Gastroesophageal sphincter (tissue), 3 donors: ENCODE data around the gene H1-8.

Experiments used
- CTCF ChIP-seq, 4 experiments: fragments of 200-600 bp in 2 of 4; fragments of 450-650 bp in 2 of 4; sonication (generic) in 1 of 4; IDR thresholded peaks; one replicate each; pipeline ENCODE4 v1.5.1; 2017 to 2019; ENCODE audit warnings: antibody characterized with exemption in 4 of 4, mild to moderate bottlenecking in 2 of 4, moderate library complexity in 2 of 4
- POLR2A ChIP-seq, 2 donors: fragments of 450-650 bp; IDR thresholded peaks; one replicate each; pipeline ENCODE4 v1.6.1; 2017; ENCODE audit warnings: antibody characterized with exemption in 2 of 2, mild to moderate bottlenecking in 2 of 2, moderate library complexity in 1 of 2
- POLR2AphosphoS5 ChIP-seq: sonication (generic); formaldehyde crosslinking; IDR thresholded peaks from one replicate; pipeline ENCODE4 v1.6.1; 2017; ENCODE audit warnings: antibody characterized with exemption

DNA sequence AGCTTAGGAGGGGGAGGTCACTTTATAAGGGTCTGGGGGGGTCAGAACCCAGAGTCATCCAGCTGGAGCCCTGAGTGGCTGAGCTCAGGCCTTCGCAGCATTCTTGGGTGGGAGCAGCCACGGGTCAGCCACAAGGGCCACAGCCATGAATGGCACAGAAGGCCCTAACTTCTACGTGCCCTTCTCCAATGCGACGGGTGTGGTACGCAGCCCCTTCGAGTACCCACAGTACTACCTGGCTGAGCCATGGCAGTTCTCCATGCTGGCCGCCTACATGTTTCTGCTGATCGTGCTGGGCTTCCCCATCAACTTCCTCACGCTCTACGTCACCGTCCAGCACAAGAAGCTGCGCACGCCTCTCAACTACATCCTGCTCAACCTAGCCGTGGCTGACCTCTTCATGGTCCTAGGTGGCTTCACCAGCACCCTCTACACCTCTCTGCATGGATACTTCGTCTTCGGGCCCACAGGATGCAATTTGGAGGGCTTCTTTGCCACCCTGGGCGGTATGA, 14.3 kb upstream of the H1-8 start, which contains the start of gene RHO:
- TF ChIP-seq CTCF (IDR thresholded peaks at IDR 0.05) = no peak
- TF ChIP-seq POLR2A (IDR thresholded peaks at IDR 0.05) = no peak
- no peak for TF ChIP-seq POLR2AphosphoS5
